ENCODE measurements around the gene MYO1G.
A peak's percentile ranks its signal among the peaks of the same experiment; 100 is the strongest.
"Not testable (repeated sequence)": the region's sequence is repeated elsewhere in the genome, so short reads cannot be mapped to it uniquely, and the experiment has no call there.

MYO1G gene

DNA sequence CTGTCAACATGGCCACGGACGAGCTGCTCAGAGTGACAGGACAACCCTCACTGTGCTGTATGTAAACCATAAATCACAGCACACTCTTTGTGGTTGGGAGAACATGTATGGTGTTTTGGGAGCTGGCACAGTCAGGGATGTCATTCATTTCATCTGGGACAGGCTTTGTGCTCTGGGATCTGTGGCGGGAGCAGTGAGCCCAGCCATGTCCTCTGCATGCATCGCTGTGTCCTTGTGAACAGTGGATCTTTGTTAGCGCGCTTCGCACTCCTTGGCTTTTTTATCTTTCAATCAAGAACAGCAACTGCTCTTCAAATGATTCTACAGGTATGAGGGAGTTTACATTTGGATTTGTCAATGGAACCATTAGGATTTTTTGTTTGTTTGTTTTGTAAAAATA lies 28.3 kb upstream of the MYO1G start:
- Mint-ChIP-seq H3K9me3 (ENCODE audit: low read depth) (no peaks in the 10 kb centered on the region), H3K27ac (peak overlapping the region; percentile 46), H3K36me3 (peaks cover 9% of the 10 kb centered on the region), H3K4me3 (no peak overlapping the region), H3K4me1 (ENCODE audit: low read depth) (peaks cover 56% of the 10 kb centered on the region), H3K27me3 (no peaks in the 10 kb centered on the region)

DNA sequence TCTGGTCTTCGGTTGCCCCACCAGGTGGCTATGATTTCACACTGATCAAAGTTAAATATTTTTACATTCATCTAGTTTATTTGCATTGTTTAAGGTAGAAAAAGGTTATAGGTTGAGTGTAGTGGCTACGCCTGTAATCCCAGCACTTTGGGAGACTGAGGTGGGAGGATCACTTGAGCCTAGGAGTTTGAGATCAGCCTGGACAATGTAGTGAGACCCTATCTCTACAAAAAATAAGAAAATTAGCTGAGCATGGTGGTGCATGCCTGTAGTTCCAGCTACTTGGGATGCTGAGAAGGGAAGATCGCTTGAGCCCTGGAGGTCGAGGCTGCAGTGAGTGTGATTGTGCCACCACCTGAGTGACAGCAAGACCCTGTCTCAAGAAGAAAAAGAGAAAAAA lies 25.0 kb upstream of the MYO1G start:
- peaks cover 54% of the 10 kb centered on the region for H3K4me1 Mint-ChIP-seq (ENCODE audit: low read depth)
- H3K36me3 Mint-ChIP-seq: peaks cover 12% of the 10 kb centered on the region
- no peak overlapping the region for H3K4me3 Mint-ChIP-seq
- no peak overlapping the region for H3K27ac Mint-ChIP-seq
- H3K27me3 Mint-ChIP-seq: no peaks in the 10 kb centered on the region
- H3K9me3 Mint-ChIP-seq (ENCODE audit: low read depth): no peaks in the 10 kb centered on the region

DNA sequence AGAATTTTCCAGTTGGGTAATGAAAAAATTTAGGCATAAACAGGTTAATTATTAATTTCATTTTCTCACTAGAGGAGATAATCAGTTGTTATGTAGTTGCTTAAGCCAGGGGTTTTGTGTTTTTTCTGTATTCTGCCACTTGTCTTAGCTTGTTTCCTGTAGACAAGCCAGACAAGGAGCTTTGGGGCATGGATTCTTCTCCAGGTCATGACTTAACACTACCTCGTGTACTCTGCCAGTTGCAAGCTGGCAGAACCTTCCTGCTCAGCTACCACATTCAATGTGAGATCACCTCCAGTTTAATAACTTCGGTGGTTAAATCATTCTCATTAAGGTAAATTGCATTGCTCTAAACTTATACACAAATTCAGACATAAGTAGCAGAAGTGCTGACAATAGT lies 23.0 kb upstream of the MYO1G start:
- Mint-ChIP-seq H3K4me1 (ENCODE audit: low read depth) (peaks cover 45% of the 10 kb centered on the region), H3K36me3 (peaks cover 9% of the 10 kb centered on the region), H3K4me3 (peak overlapping the region; percentile 96), H3K27ac (peak overlapping the region; percentile 98), H3K9me3 (ENCODE audit: low read depth) (no peaks in the 10 kb centered on the region), H3K27me3 (no peaks in the 10 kb centered on the region)

DNA sequence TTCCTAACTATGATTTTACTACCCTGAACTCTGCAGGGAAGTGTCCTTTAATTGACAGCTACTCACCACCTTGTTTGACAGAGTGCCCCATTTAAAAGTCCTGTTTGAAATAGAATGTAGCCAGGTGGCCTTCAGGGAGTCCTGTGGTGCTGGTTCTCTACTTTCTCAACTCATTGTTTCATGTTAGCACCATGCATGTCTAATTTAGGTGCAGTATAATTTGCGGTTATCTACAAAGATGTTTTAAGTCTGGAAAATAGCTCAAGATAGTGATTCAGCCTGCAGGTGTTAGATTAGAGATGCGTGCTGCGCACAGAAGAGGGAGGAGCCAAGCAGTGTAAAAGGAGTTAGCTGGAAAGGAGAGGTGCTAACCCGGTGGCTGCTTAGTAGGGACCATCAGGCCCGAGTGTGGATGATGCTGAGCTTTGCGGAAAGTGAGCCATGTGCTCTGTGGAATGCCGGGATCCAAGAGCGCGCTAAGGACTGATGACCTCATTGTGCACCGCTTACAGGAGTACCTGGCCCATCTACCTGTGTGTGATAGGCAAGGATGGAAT lies 22.4 kb upstream of the MYO1G start:
- no peaks in the 10 kb centered on the region for H3K27me3 Mint-ChIP-seq
- H3K4me3 Mint-ChIP-seq: peak overlapping the region; percentile 96
- no peaks in the 10 kb centered on the region for H3K9me3 Mint-ChIP-seq (ENCODE audit: low read depth)
- peaks cover 9% of the 10 kb centered on the region for H3K36me3 Mint-ChIP-seq
- H3K4me1 Mint-ChIP-seq (ENCODE audit: low read depth): peaks cover 48% of the 10 kb centered on the region
- peak overlapping the region; percentile 98 for H3K27ac Mint-ChIP-seq

DNA sequence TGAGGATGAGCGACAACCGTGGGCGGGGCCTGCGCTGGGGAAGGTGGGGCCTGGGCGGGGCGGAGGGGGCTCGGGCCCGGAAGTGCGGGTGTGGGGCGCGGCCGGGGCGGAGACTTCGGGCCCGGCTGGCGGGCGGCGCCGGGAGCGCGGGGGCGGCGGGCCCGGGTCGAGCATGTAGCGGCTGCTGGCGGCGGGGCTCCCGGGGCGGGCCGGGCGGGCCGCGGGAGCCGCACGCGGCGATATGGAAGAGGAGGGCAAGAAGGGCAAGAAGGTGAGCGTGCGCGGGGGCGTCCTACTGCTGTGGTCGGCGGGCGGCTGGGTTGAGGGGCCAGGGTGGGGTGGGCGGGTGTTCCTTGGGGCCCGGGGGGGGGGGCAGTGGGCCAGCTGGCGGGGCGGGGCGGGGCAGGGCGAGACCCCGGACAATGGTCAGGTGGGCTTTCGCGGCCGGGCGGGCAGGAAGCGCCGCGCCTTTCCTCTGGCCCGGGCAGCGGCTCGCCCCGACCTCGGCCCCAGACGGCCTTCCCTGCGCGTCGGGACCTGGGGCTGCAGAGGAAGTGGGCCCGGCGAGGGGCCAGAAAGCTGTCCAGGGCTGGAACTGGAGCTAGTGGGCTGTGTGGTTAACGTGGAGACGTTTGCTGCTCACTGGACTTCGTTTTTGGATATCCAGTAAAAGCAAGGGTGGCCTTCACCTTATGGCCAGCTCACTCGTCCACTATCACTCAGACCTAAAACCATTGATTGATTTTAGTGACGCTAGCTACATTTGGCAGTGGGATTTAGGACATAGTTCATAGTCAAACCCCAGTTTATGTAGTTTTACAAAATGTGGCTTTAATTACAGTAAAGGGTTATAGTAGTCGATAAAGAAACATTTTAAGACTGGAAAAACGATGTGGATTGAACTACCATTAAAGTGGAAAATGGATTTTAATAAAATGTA lies 21.5 kb upstream of the MYO1G start, which contains the start of gene CCM2:
Gene CCM2, plus strand, starts transcription at position 109 of the 940 bp plus-strand sequence. Its CDS starts 133 bp downstream, at position 242.
- peak within 1 kb of the TSS; percentile 96 for H3K4me3 Mint-ChIP-seq
- peaks cover 49% of the 10 kb centered on the region for H3K4me1 Mint-ChIP-seq (ENCODE audit: low read depth)
- H3K9me3 Mint-ChIP-seq (ENCODE audit: low read depth): no peaks in the 10 kb centered on the region
- H3K27ac Mint-ChIP-seq: peak within 1 kb of the TSS; percentile 98
- H3K27me3 Mint-ChIP-seq: no peaks in the 10 kb centered on the region
- H3K36me3 Mint-ChIP-seq: peaks cover 4% of the 10 kb centered on the region

DNA sequence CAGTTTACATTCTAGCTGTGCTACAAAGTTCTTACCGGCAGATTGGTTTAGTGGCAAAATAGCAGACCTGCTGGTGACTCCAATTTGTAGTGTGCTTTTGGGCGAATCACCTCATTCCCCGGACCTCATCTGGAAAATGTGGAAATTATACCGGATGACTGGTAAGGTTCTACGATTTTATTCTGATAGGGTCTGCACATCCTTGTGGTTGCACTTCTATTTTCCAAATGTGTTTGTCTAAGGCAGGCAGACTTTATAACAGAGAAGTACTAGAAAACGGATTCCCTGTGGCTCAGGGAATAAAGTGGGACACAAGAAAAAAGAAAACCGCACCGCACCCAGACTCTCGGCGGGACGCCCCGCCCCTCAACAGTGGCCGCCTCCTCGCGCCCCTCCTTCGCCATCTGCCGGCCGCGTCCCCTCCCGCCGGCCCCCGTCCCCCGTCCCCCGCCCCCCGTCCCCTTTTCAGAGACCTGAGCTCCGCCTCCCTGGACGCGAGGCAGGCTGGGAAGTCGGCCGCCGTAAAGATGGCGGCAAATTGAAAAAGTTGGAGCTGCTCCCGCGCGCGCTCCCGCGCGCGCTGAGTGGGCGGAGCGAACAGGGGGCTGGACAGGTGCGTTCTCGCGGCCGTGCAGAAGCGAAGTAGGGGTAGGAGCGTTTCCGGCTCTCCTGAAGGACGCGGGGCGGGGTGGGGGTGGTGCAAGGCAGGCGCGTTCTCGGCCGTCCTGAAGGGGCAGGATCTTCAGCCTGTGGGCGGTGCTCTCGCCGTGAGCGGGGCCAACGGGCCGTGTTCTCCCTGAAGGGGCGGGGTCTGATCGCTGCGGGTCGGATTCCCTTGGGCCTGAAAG lies 20.7 kb upstream of the MYO1G start:
- Mint-ChIP-seq H3K27ac (peak overlapping the region; percentile 96), H3K36me3 (peaks cover 3% of the 10 kb centered on the region), H3K4me1 (ENCODE audit: low read depth) (peaks cover 52% of the 10 kb centered on the region), H3K27me3 (no peaks in the 10 kb centered on the region), H3K9me3 (ENCODE audit: low read depth) (no peaks in the 10 kb centered on the region), H3K4me3 (peak overlapping the region; percentile 92)

DNA sequence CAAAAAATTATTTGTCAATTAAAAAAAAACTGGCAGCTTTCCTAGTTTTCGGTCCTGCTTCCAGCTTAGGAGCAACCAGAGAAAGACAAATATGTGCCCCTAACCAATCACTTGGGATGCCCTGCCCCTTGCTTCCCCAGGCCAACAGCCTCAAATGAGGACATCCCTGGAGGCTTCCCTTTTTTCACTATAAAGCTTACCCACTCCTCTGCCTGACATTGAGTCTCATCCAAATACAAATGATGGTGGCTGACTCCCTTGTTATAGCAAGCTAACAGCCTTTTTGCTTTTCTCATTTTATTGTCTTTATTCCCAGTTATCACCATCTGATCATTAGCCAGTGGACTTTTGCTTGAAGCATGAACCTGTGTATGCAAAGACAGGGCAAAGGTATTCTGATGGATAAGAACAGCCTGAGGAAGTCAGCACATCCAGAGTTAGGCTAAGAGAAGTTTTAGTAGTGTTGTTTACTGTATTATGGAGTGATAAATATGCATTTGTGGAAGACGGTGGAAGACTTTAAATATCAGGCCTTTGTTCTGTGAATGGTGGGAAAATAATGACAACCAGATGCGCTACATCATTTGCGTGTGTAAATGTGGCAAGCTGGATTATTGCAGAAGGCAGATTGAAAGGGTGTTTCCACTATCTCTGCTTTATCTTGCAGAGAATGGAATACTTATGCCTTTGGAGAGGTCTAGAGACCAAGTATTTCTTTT lies 19.5 kb upstream of the MYO1G start:
- Mint-ChIP-seq H3K4me3 (peak overlapping the region; percentile 92), H3K4me1 (ENCODE audit: low read depth) (peaks cover 50% of the 10 kb centered on the region), H3K27ac (peak overlapping the region; percentile 19), H3K27me3 (no peaks in the 10 kb centered on the region), H3K36me3 (peaks cover 3% of the 10 kb centered on the region), H3K9me3 (ENCODE audit: low read depth) (no peaks in the 10 kb centered on the region)

DNA sequence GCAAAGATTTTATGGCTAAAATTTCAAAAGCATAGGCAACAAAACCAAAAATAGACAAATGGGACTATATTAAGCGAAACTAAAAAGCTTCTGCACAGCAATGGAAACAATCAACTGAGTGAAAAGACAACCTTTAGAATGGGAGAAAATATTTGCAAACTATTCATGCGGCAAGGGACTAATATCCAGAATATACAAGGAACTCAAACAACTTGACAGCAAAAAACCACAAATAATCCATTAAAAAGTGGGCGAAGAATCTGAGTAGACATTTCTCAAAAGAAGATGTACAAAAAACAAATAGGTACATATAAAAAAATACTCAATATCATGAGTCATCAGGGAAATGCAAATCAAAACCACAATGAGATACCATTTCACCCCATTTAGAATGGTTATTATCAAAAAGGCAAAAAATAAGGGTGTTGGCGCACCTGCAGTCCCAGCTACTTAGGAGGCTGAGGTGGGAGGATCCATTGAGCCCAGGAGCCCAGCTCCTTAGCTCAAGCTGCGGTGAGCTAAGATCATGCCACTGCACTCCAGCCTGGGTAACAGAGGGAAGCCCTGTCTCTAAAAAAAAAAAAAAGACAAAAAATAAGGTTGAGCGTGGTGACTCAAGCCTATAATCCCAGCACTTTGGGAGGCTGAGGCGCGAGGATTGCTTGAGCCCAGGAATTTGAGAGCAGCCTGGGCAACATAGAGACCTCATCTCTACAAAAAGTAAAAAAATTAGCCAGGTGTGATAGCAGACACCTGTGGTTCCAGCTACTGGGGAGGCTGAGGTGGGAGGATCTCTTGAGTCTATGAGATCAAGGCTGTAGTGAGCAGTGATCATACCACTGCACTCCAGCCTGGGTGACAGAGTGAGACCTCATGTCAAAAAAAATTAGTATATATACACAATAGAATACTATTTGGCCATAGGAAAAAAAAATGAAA lies 17.0 kb upstream of the MYO1G start:
- Mint-ChIP-seq H3K4me3 (peak overlapping the region; percentile 12), H3K36me3 (peaks cover 2% of the 10 kb centered on the region), H3K27ac (peak overlapping the region; percentile 82), H3K9me3 (ENCODE audit: low read depth) (no peaks in the 10 kb centered on the region), H3K27me3 (no peaks in the 10 kb centered on the region), H3K4me1 (ENCODE audit: low read depth) (peaks cover 31% of the 10 kb centered on the region)

DNA sequence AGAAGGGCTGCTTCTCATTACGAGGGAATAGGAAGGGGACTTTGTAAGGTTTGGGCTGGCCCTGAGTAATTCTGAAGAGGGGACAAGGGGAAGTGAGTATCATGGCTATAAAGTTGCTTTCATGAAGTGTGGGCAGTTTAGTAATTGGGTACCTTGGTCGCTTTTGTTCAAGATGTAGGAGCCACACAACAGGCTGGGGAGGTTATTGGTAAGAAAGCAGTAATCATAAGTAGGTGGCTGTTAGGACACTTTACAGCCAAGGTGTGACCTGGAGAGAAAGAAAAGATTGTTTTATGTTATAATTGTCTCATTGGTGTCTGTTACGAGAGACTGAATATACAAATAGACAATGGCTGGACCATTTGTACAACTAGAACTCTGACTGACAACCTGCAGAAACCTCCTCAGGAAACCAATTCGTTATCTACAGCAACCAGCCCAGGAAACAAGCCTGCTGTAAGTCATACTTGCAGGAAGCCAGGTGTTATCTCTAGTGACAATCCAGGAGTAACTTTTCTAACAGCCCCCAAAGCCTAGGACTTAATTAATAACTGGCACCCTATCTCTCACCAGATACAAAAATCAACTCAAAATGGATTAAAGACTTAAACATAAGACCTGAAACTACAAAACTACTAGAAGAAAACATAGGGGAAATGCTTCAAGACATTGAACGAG lies 16.2 kb upstream of the MYO1G start:
- Mint-ChIP-seq H3K4me1 (ENCODE audit: low read depth) (peaks cover 31% of the 10 kb centered on the region), H3K27ac (peak overlapping the region; percentile 64), H3K36me3 (peaks cover 2% of the 10 kb centered on the region), H3K27me3 (no peaks in the 10 kb centered on the region), H3K4me3 (peak overlapping the region; percentile 12), H3K9me3 (ENCODE audit: low read depth) (no peaks in the 10 kb centered on the region)

DNA sequence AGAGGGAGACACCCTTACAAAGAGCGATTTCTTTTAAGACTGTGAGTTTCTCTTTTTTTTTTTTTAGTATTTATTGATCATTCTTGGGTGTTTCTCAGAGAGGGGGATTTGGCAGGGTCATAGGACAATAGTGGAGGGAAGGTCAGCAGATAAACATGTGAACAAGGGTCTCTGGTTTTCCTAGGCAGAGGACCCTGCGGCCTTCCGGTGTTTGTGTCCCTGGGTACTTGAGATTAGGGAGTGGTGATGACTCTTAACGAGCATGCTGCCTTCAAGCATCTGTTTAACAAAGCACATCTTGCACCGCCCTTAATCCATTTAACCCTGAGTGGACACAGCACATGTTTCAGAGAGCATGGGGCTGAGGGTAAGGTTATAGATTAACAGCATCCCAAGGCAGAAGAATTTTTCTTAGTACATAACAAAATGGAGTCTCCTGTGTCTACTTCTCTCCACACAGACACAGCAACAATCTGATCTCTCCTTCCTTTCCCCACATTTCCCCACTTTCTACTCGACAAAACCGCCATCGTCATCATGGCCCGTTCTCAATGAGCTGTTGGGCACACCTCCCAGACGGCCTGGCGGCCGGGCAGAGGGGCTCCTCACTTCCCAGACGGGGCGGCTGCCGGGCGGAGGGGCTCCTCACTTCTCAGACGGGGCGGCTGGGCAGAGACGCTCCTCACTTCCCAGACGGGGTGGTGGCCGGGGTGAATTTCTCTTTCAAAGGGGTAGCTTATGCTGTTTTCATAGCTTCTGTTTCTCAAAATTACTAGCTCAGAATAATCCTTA lies 13.4 kb upstream of the MYO1G start:
- not testable (repeated sequence) for H3K4me3 Mint-ChIP-seq; H3K9me3 Mint-ChIP-seq (ENCODE audit: low read depth); H3K36me3 Mint-ChIP-seq; H3K27me3 Mint-ChIP-seq; H3K27ac Mint-ChIP-seq
- peaks cover 36% of the 10 kb centered on the region for H3K4me1 Mint-ChIP-seq (ENCODE audit: low read depth)

DNA sequence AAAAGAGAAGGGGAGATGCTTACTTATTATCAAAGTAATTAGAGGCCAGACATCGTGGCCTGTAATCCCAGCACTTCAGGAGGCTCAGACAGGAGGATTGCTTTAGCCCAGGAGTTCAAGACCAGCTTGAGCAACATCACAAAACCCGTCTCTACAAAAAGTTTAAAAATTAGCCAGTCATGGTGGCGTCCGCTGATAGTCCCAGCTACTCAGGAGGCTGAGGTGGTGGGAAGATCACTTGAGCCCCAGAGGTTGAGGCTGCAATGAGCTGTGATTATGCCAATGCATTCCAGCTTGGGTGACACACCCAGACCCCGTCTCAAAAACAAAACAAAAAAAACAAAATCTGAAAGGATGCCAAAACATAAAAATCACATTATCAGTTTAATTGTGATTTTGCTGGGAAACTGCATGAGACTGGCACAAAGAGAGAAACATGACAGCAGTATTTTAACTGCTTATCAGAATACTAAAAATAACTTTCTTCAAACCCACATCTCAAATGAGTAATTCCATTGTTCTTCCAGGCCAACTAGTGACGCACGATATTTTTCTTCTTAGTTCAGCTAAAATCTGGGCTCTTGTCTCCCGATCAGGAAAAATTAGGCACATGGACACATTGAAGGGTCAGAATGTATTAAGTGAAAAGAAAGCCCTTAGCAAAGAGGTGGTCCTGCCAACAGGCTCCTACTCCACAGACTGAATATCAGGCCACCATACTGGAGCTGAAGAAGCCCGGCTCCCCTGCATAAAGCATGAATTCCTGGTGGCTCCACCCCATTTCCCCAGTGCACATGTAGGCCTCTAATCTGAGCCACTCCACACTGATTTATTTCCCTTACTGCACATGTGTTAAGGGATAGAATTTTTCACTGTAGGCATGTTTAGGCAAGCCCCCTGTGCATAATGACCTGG lies 11.6 kb upstream of the MYO1G start:
- Mint-ChIP-seq H3K36me3 (peaks cover 10% of the 10 kb centered on the region), H3K9me3 (ENCODE audit: low read depth) (no peaks in the 10 kb centered on the region), H3K27ac (no peak overlapping the region), H3K27me3 (no peaks in the 10 kb centered on the region), H3K4me3 (no peak overlapping the region), H3K4me1 (ENCODE audit: low read depth) (peaks cover 29% of the 10 kb centered on the region)

DNA sequence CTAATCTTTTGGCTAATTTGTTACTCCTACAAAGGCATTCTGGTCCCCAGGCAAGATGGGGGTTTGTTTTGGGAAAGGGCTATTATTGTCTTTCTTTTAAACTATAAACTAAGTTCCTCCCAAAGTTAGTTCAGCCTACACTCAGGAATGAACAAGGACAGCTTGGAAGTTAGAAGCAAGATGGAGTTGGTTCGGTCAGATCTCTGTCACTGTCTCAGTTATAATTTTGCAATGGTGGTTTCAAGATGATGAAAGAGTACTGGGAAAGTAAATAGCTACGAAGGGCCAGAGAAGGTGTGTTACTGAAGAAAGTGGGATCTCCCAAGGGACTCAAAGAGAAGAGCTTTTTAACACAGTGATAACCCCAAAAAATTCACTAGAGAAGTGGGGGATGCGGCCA lies 10.3 kb upstream of the MYO1G start:
- Mint-ChIP-seq H3K4me1 (ENCODE audit: low read depth) (peaks cover 27% of the 10 kb centered on the region), H3K36me3 (peaks cover 23% of the 10 kb centered on the region), H3K4me3 (no peak overlapping the region), H3K27me3 (no peaks in the 10 kb centered on the region), H3K9me3 (ENCODE audit: low read depth) (no peaks in the 10 kb centered on the region), H3K27ac (no peak overlapping the region)
